ENCODE results near the gene HOXB7.
A peak's percentile ranks its signal among the peaks of the same experiment; 100 is the strongest.

The HOXB7 gene

DNA sequence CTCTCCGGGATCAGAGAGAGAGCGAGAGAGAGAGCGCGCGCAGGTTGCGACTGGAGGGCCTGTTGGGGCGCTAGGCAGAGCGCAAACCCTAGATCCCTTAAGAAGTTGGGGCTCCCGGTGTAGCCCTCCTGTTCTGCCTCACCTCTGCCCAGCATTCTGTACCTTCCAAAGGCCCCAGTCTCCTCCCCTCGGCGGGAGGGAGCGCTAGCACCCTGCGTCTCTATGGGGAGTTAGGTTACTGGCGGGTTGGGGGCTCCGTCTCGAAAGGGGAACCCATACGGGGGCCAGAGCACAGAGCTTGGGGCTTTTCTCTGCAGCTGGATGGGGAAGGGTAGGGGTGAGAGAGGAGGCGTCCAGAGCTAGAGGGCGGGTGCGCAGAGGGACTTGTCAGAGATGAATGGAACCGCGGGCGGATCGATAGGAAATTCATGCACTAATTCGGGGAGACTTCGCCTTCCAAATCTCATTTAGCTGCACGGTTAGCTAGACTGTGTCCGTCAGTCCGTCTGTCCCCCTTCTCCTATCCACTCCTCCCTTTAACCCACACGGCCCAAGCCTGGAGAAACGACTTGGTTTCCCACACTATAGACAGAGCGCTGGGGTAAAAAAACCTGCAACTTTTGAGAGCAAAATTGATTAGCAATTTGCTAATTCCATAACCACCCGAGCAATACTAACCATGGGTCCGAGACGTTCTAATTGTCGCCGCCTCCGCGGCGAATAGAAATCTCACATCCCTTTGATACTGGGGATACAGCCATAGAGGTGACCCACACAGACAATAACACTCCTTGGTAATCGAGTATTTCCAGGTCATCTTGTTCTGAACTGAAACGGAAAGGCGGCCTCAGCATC is 32.0 kb downstream of the HOXB7 start:
- no peak for DNase-seq

DNA sequence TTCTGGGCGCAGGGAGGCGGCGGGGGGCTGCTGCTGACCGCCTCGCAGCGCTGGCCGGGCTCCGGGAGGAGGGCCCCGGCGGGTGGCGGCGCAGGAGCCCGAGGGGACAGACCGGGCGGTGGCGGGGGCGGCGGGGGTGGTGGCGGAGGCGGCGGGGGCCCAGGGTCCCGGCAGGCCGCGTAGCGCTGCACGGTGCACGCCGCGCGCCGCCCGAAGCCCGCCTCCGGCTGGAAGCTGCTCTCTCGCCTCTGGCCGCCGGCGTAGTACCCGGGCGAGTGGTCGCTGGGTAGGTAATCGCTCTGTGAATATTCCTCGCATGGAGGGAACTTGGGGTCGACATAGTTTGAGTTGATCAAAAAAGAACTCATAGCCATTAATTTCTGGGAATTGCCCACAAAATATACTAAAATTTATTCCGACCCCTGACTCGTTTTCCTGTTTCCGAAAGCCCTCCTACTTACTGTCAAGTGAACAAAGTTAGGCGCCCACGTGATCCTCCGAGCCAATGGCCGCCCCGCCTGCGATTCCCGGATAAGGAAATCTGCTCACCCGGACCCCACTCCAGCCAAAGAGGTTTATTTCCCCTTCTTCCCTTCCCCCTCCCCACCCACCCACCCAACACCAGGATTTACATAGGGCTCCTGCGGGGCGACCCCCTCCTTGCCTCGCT is 32.7 kb downstream of the HOXB7 start, which contains the start of gene HOXB4:
Gene HOXB4 (minus strand): TSS at position 405 of the 670 bp plus-strand sequence. CDS start 31 bp downstream, at position 374.
- DNase-seq = peak; percentile 81

DNA sequence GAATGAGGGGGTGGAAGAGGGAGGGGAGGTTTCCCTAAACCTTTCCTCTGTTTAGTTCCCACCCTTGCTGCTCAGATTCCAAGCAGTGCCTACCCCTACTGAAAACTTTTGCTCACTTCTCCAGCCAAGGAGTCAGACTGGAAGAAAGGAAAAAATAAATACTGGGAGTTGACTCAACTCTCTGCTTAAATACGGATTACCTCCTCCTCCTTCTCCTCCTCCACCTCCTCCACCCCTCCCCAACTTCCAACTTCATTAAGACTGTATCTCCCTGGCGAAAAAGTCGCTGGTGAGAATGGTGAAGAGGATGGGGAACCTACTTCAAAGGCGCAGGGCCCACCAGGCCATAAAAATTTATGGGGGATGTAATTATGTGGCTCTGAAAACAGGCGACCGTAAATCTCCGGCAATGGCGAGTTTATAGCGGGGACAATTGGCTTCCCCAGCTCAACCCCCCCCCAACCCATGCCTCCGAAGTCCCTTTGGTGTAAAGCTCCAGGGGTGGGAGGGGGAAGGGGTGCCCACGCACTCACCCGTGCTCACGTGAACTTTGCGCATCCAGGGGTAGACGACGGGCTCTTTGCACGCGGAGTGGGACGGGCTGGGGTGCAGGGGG is 33.4 kb downstream of the HOXB7 start:
- DNase-seq = no peak

DNA sequence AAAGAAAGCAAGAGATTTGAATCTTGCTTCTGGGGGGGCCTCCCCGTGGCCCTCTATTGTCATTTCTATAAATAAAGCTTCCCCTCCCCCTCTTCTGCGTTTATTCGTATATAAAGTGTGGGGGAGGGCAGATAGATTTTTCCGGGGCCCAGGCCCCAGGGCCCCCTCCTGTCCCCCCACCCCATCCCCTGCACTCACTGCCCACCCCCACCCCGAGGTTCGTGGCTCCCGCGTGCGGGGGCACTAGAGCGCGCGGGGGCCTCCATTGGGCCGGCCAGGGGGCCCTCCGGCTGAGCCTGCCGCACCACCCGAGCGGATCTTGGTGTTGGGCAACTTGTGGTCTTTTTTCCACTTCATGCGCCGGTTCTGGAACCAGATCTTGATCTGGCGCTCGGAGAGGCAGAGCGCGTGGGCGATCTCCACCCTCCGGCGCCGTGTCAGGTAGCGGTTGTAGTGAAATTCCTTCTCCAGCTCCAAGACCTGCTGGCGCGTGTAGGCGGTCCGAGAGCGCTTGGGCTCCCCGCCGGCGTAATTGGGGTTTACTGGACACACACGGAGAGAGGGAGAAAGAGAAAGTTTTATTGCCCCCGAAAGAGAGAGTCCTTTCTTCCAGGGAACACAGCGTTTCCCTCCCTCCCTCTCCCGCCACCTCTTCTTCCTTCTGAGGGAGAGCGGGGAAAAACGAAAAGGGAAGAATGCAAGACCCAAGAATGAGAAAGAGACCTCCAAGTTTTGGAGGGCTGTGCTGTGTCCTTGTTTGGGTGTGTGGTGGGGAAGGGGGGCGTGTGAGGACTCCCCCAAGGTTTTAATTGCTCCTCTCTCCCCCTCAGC is 34.1 kb downstream of the HOXB7 start:
- no peak for DNase-seq

DNA sequence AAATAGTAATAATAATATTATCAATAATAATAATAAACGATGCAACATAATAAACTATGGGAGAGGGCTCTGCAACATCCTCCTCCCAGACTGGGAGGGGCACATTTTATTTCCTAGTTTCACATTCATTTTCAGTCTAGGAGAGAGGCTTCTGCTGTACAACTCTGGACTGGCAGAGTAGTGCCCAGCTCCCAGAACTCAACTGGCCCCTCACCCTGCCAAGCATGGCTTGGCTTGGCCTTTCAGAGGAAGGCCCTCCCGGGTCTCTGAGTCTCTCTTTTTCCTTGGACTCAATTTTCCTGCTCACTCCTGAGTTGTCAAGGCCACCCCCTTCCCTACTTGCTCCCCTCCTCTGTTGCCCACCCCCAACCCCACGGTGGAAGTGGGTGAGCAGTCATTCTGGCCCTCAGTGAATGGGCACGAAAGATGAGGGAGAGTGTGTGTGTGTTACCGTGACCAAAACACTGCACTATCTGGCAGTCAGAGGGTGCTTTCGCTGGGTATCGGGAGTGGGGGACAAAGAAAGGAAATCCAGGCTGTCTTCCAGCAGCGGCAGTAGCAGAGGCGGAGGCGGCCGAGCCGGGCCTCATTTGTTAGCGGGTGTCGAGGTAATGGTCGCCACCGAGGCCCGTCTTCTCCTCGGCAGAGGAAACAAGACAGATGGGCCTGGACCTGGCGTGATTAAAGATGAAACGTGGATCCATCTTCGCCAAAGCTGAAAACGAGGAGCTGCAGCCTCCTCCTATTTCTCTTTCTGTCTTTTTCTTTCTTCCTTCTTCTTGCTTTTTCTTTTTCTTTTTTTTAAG is 34.9 kb downstream of the HOXB7 start:
- no peak for DNase-seq

DNA sequence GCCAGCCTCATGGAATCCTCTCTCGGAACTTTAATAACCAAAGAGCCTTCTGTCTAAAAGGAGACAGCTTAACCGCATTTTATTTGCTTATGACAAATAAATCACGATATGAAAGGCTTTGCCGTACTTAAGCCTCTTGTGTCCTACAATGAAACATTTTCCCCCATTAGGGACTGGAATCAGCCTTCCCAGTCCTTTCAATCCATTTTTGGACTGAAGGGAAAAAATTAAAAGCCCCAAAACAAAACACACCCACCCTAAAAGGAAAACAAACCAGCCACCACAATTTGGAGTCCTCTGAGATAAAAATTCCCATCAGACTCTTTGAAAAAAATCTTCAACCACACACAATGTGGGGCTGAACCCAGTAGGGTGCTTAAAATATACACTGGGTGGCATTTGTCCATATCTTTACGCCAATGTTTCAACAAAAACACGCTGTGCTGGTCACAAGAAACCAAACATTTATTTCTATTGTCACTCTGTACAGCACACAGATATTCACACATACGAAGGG is 35.7 kb downstream of the HOXB7 start:
- no peak for DNase-seq

DNA sequence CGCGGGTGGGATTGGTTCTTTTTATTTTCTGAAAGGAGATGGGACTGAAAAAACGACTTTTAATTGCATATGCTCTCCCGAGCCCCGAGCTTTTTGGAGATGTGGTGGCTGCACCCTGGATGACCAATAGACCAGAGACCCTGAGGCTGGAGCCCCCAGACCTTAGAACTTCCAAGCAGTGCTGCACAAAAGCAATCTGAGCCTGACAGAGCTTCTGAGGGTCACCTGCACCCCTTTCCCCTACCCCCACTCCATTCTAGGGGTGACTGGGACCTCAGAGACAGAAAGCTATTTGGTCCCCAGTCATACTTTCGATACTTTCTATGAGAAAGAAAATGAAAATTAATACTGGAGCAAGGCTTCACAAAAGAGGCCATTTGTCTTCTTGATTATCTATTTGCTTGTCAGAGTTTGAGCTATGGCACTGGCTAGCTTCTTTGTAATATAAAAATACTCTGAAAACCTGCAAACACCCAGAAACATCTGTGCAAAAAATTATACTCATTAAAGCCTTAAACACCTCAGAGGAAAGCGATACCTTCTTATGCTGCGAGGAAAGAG is 36.2 kb downstream of the HOXB7 start:
- DNase-seq = no peak

DNA sequence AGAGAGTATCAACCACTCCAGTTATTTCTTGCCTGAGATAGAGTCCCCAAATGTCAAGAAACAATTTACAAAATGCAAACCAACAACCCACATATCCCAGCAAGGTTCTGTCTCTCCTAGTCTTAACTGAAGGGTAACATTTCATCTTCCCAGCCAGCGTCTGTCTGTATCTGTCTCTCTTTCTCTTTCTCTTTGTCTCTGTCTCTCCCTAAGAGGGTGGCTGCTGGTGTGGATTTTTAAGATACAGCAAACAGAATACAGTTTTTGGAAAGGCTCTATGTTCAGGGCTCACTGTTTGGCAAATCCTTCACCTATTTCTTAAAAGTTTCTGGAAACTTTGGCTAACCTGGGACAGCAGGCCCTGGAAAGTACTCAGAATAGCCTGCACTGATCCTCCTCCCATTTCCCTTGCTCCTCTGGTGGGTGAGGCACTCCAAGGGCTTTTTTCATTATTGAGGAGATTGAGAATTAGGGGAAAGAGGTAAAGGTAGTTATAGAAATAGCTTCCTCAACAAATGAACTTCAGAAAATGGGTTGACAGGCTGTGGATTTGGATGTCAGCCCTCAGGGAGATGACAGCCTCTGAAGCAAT is 38.9 kb downstream of the HOXB7 start:
- no peak for DNase-seq

DNA sequence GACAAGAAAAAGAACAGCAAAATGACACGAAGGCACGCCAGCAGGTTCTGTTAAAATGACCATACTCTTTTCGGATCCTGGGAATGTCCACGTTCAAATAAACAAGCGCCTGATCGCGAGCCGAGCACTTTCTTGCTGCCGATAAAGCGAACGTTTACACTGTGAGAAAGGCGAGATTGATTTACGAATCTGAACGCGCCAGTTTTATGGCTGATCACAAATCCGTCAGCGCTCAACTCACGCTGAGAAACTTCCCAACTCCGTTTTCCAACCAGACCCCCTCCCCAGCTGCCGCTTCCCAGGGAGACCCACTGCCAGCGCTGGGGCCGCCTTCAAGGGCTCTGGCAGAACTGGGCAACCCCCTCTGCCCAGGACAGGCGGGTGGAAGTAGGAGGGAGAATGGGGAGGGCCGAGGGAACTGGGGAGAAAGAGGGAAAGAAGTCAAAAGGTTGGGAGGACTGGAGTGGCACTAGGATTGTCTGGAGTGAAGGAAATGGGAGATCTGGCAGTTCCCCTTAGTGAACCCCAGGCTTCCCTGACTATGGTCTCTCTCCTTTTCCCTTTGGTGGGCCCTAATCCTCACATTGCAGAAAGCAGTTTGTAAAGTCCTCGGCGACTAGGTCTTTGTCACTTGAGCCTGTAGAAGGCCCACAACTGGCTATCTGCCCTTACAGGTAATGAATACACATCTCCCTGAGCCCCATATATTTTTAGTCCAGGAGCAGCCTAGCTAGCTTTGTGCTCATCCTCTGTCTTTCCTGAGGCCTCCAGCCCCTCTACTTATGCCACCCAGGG is 39.6 kb downstream of the HOXB7 start:
- DNase-seq = no peak

DNA sequence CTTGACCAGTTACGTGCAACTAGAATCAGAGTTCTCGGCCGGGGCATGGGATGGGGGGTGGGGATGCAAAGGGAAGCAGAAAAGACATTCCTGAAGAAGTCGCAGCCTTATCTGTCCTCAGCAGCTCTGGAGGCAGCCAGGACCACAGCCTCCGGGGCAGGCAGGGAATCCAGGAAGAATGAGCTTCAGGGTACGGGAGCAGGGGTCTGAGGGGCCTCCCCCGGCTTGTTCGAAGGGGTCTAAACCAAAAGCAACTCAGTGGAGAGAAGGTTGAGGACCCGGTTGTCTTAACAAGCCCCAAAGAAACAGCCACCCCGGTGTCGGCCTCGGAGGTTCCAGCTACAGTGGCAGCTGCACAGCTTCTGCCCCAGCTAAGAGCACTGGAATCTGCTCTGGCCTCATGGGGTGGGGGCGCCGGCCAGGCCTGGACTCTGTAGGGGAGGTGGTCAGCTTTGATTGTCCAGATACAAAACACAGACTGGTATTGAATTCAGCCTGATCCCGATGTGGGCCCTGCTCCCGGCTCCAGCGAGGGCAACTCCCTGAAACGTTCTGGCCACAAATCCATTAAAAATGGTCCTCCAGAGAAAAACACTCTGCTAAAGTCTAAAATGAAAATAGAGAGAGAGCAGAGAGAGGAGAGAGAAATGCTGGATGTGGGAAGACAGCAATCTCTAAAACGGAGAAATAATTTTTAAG is 40.3 kb downstream of the HOXB7 start:
- no peak for DNase-seq

DNA sequence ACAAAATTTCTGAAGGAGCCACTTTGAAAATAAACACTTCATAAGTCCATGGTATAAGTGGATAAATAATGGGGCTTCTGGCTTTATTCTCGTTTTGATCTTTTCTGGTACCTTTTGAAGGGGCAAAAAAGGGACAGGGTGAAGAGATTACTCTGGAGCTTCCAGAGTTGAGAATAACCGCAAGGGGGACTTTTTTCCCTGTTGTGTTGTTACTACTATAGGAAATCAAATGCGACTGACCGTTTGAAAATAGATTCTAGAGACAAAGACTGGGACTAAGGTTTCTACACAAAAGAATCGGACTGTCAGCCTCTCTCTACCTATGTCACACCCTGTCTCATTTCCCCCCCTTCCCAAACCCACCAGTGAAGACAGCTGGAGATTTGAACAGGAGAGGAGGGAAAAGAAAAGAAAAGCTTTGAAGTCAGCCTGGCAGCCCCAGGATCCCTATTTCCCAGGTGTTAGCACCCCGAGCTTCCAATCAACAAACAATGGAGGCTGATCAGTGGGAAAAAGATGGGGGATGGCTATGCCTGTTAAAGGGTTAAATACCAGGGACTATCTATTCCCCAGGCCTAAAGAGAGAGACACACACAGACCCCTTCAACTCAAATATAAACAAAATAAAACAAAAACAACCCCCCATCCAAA is 41.0 kb downstream of the HOXB7 start:
- no peak for DNase-seq

DNA sequence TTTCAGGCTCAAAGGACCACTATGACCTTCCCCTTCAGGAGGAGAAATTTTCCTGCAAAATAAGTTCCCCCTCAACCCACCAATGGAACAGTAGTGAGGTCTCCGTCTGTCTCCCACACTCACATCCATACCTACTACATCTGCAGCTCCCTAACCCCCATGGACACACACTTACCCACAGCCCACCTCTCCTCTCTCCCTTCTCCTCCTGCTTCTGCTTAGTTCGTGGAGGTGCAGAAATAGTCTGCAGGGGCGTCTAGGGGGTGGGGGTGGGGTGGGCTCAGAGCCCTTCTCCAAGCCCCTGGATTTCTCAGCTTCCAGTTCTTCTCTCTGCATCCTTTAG is 41.6 kb downstream of the HOXB7 start:
- DNase-seq = no peak

DNA sequence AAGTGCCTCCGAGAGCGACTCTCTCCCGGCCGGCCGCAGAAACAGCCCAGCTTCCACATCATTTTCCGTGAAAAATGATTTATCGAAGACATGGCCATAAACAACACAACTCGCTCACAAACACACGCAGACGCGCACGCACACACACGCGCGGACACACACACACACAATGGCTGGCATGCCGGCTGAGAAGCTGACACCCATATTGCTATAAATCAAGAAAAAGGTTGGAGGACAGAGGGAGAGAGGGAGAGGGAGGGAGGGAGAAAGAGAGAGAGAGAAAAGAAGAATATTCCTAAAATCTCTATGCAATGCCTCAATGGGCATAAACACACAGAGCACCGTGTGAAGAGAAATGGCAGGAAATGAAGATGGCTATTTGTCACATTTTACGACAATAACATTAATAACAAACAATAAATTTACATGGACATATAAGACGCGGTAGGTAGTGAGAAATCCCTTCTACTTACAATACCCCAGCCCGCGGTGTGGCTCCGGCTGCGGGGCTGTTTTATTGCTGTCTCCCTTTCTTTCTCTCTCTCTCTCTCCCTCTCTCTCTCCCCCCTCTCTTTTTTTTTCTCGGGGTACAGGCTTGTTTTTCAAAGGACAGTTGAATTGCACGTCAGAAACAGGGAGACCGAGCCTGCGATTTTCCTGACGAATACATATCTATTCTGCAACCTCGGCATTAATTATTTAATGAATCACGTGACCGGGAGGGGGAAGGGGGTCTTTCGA is 42.1 kb downstream of the HOXB7 start:
- no peak for DNase-seq

DNA sequence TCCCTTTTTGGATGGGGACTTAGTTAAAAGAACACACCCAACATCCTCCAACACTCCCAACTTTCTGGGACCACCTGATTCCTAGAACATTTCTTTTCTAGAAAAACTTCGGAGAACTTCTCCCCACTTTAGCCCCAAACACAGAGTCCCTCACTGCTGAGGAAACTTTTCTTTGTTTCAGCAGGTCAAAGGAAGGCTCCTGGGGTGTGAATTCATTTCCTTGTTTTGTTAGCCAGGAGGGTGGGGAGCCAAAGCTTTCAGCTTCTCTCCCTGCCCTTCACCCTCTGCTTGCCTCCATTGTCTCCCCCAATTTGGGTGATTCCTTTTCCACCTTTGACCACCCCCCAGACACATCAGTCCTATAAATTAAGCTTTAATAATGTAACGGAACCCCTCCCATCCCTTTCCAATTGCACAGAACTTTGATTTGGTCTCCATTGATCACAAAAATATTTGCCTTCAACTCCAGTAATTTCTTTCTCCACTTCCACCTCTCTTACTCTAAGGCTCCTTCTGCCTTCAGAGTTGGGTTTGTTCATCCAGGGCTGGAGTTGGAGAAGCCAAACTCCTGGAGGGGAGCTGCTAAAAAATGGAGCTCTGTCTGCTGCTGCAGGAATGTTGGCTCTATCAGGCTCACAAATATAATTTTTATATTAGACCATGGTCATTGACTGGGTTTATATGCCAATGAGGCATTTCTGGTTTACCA is 43.0 kb downstream of the HOXB7 start:
- no peak for DNase-seq

DNA sequence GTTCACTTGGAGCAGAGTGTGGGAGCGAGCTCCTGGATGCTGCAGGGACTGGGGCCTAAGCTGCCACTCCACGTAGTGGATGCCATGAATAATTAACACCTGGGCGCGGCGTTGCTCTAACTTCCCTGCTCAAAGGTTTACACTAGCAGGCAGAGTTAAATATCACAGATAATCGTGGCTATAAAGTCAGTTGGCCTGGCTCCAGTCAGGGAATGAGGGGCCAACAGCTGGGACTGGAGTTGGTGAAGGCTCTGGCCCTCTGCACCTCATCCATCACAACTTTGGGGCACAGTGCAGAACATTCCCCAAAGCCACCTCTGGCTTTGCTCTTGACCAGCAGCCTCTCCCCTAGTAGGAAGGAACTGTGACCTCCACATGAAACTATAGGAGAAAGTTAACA is 43.6 kb downstream of the HOXB7 start:
- DNase-seq = no peak

DNA sequence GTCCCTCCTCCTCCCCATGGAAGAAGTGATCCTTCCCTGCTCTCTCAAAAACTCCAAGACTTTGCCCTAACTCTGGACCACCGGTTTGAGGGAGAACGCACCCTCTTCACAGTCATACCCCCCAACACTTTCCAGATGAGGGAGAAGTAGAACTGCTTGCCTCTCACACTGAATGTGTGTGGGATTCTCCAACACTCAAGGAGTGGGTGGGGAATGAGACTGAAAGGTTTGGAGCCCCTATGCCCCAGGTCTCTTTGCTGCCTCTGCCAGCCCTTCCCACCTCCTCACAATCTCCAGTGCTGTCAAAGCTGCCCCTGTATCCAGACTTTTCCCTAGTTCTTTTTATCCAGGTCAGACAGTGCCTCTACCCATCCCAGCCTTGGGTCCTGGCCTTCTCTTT is 44.1 kb downstream of the HOXB7 start:
- no peak for DNase-seq

DNA sequence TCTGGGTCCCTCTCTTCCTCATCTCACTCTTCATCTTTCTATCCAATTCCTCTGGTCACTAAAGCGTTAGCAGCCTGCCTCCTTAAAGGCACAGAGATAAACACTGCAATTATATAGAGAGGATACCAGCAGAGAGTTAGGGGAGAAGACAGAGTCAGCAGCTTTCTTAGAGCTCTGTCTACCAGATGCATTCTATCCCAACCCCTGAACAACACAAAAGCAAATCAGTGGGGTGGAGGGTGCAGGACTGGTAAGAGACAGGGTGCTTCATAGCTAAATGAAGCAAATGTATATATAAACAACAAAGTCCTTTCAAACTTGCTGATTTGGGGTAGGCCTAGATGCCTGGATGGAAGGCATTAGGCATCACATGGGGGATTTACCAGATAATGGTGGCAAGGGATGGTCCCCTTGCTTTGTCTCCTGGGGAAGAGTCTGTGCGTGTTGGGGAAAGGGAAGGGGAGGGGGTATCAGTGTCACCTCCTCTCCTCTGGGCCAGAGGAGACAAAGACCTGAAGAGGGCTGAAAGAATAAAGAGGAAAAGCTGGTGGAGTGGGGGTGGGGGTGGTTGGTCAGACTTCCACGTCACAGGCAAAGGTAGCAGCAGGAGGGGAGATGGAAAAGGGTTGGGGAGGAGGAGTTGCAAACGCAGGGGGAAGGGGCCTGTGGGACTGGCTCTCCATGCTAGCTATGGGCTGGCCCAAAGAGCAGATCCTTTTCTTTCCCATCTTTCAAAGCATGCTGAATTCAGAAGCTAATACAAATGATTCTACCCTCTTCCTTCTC is 44.7 kb downstream of the HOXB7 start:
- DNase-seq = no peak

All from activated CD4-positive, alpha-beta T cell treated with anti-CD3 and anti-CD28 coated beads, Interleukin-2, amount 50 U/mL, for 16 hours (primary cell).